Mesenchymal stem cell (in vitro differentiated cells and primary cell): ENCODE results near the gene ATP1A4.

ENCODE experiments used
- DNase-seq: peaks from one replicate; pipeline ENCODE4 v3.0.0-alpha.2; 2013
- H2AFZ ChIP-seq: one replicate; pipeline ENCODE4 v1.6.1; 2013; ENCODE audit warnings: low read depth, mild to moderate bottlenecking, control low read depth, inconsistent platforms, low read length, moderate library complexity
- H2AK5ac ChIP-seq: 2 replicates; pipeline ENCODE4 v1.6.1; 2013; ENCODE audit warnings: low read length, moderate library complexity, mild to moderate bottlenecking, inconsistent platforms; ENCODE audit not compliant: severe bottlenecking
- H2BK120ac ChIP-seq: one replicate; pipeline ENCODE4 v1.6.1; 2013; ENCODE audit warnings: low read depth, mild to moderate bottlenecking, inconsistent platforms, low read length, moderate library complexity
- H2BK12ac ChIP-seq, 2 experiments: one replicate each; pipeline ENCODE4 v1.6.1; 2013; ENCODE audit warnings: inconsistent platforms in 2 of 2, low read length in 2 of 2, mild to moderate bottlenecking in 2 of 2, moderate library complexity in 2 of 2, control low read depth in 1 of 2
- H2BK15ac ChIP-seq: one replicate; pipeline ENCODE4 v1.6.1; 2013; ENCODE audit warnings: mild to moderate bottlenecking, low read depth, inconsistent platforms; ENCODE audit not compliant: poor library complexity, severe bottlenecking
- H2BK5ac ChIP-seq: 2 replicates; pipeline ENCODE4 v1.6.1; 2013; ENCODE audit warnings: low read depth, mild to moderate bottlenecking, low read length, control low read depth, inconsistent platforms; ENCODE audit not compliant: poor library complexity, severe bottlenecking
- H3K14ac ChIP-seq, 2 experiments: one replicate each; pipeline ENCODE4 v1.6.1; 2013; ENCODE audit warnings: inconsistent platforms in 2 of 2, low read length in 2 of 2, control low read depth in 1 of 2, mild to moderate bottlenecking in 1 of 2, moderate library complexity in 1 of 2
- H3K18ac ChIP-seq, 2 experiments: one replicate each; pipeline ENCODE4 v1.6.1; 2013; ENCODE audit warnings: inconsistent platforms in 2 of 2, low read length in 2 of 2, control low read depth in 1 of 2, low read depth in 1 of 2, mild to moderate bottlenecking in 1 of 2
- H3K23ac ChIP-seq, 2 experiments: one replicate each; pipeline ENCODE4 v1.6.1; 2013; ENCODE audit warnings: inconsistent platforms in 2 of 2, low read length in 2 of 2, mild to moderate bottlenecking in 2 of 2, moderate library complexity in 2 of 2, control low read depth in 1 of 2
- H3K27ac ChIP-seq: 2 replicates; pipeline ENCODE4 v1.5.1; 2013; ENCODE audit warnings: mild to moderate bottlenecking, moderate library complexity, low read length, control low read depth, inconsistent platforms; ENCODE audit not compliant: poor library complexity, severe bottlenecking
- H3K27me3 ChIP-seq, 2 experiments: 2 replicates each; pipeline versions ENCODE4 v1.6.1 to v1.7.0; 2013; ENCODE audit warnings: low read length in 2 of 2, mild to moderate bottlenecking in 2 of 2, moderate library complexity in 2 of 2, control low read depth in 1 of 2, inconsistent platforms in 1 of 2; ENCODE audit not compliant: control insufficient read depth in 1 of 2, insufficient read depth in 1 of 2
- H3K36me3 ChIP-seq, 2 experiments: 2 replicates each; pipeline versions ENCODE4 v1.6.1 to v1.7.0; 2013; ENCODE audit warnings: low read length in 2 of 2, control low read depth in 1 of 2, inconsistent platforms in 1 of 2, low read depth in 1 of 2, mild to moderate bottlenecking in 1 of 2; ENCODE audit not compliant: insufficient read depth in 2 of 2, control insufficient read depth in 1 of 2
- H3K4ac ChIP-seq, 2 experiments: one replicate each; pipeline ENCODE4 v1.6.1; 2013; ENCODE audit warnings: inconsistent platforms in 2 of 2, low read length in 2 of 2, mild to moderate bottlenecking in 2 of 2, moderate library complexity in 2 of 2, control low read depth in 1 of 2, low read depth in 1 of 2
- H3K4me1 ChIP-seq: 2 replicates; pipeline ENCODE4 v1.6.1; 2013; ENCODE audit warnings: low read depth, low read length, control low read depth; ENCODE audit not compliant: control insufficient read depth, insufficient read depth
- H3K4me2 ChIP-seq: 2 replicates; pipeline ENCODE4 v1.6.1; 2013; ENCODE audit warnings: low read length, mild to moderate bottlenecking, inconsistent platforms; ENCODE audit not compliant: poor library complexity, severe bottlenecking
- H3K4me3 ChIP-seq, 2 experiments: 2 replicates each; pipeline versions ENCODE4 v1.5.1 to v1.7.0; 2013; ENCODE audit warnings: low read length in 2 of 2, mild to moderate bottlenecking in 2 of 2, control low read depth in 1 of 2, low read depth in 1 of 2; ENCODE audit not compliant: insufficient read depth in 1 of 2
- H3K79me1 ChIP-seq: replicated peaks from 2 replicates; pipeline ENCODE4 v1.6.1; 2013; ENCODE audit warnings: mild to moderate bottlenecking, control low read depth, low read length, inconsistent platforms; ENCODE audit not compliant: poor library complexity, severe bottlenecking
- H3K9ac ChIP-seq: 2 replicates; pipeline ENCODE4 v1.7.0; 2013; ENCODE audit warnings: mild to moderate bottlenecking, low read length, moderate library complexity
- H3K9me3 ChIP-seq: 2 replicates; pipeline ENCODE4 v1.7.0; 2013; ENCODE audit warnings: mild to moderate bottlenecking, low read length; ENCODE audit not compliant: control insufficient read depth
- H4K8ac ChIP-seq: one replicate; pipeline ENCODE4 v1.6.1; 2013; ENCODE audit warnings: inconsistent platforms, mild to moderate bottlenecking, low read length, moderate library complexity
- H4K91ac ChIP-seq: one replicate; pipeline ENCODE4 v1.6.1; 2013; ENCODE audit warnings: mild to moderate bottlenecking, low read length, inconsistent platforms
- WGBS: methylation state at CpG from one replicate; pipeline ENCODE4 v1.1.7; 2013; ENCODE audit warnings: mixed read lengths; 5-methylcytosine and 5-hydroxymethylcytosine counted together

ATP1A4 gene

GRCh38 chr1:160136121-160136925 lies 15.1 kb upstream of the ATP1A4 start:
- no peak overlapping the region for H3K4me3 ChIP-seq
- H3K23ac ChIP-seq = no peak overlapping the region
- H2BK5ac ChIP-seq = no peak overlapping the region
- H3K14ac ChIP-seq = no peak overlapping the region
- no peaks in the 10 kb centered on the region for H3K9me3 ChIP-seq
- H4K8ac ChIP-seq = no peak overlapping the region
- no peaks in the 10 kb centered on the region for H3K79me1 ChIP-seq
- no peak for DNase-seq
- peaks cover 51 to 53% of the 10 kb centered on the region in 2 experiments for H3K27me3 ChIP-seq
- H3K4me2 ChIP-seq = no peak overlapping the region
- H3K9ac ChIP-seq = no peak overlapping the region
- H3K4me1 ChIP-seq = no peaks in the 10 kb centered on the region
- H2BK15ac ChIP-seq = no peak overlapping the region
- no peak overlapping the region for H2BK12ac ChIP-seq
- H3K18ac ChIP-seq = no peak overlapping the region
- no peak overlapping the region for H3K27ac ChIP-seq
- no peak overlapping the region for H4K91ac ChIP-seq
- no peaks in the 10 kb centered on the region for H3K36me3 ChIP-seq
- no peak overlapping the region for H2AFZ ChIP-seq
- H2BK120ac ChIP-seq = no peak overlapping the region
- WGBS = 93% methylated on average over 22 of the region's 22 CpGs
- no peak overlapping the region for H2AK5ac ChIP-seq
- no peak overlapping the region for H3K4ac ChIP-seq

GRCh38 chr1:160136926-160137200 lies 14.5 kb upstream of the ATP1A4 start:
- H2BK5ac ChIP-seq = no peak overlapping the region
- no peak overlapping the region for H3K9ac ChIP-seq
- no peak overlapping the region for H3K4me3 ChIP-seq
- no peak overlapping the region for H2BK120ac ChIP-seq
- no peak overlapping the region for H3K23ac ChIP-seq
- DNase-seq = no peak
- H4K8ac ChIP-seq = no peak overlapping the region
- no peak overlapping the region for H3K14ac ChIP-seq
- 93% methylated on average over 5 of the region's 5 CpGs for WGBS
- no peaks in the 10 kb centered on the region for H3K9me3 ChIP-seq
- H3K4me2 ChIP-seq = no peak overlapping the region
- no peak overlapping the region for H2BK15ac ChIP-seq
- H3K36me3 ChIP-seq = no peaks in the 10 kb centered on the region
- H3K4ac ChIP-seq = no peak overlapping the region
- H3K18ac ChIP-seq = no peak overlapping the region
- no peak overlapping the region for H2AFZ ChIP-seq
- no peak overlapping the region for H3K27ac ChIP-seq
- H3K4me1 ChIP-seq = no peaks in the 10 kb centered on the region
- no peak overlapping the region for H4K91ac ChIP-seq
- H2AK5ac ChIP-seq = no peak overlapping the region
- no peak overlapping the region for H2BK12ac ChIP-seq
- H3K79me1 ChIP-seq = no peaks in the 10 kb centered on the region
- peaks cover 56 to 57% of the 10 kb centered on the region in 2 experiments for H3K27me3 ChIP-seq

DNA sequence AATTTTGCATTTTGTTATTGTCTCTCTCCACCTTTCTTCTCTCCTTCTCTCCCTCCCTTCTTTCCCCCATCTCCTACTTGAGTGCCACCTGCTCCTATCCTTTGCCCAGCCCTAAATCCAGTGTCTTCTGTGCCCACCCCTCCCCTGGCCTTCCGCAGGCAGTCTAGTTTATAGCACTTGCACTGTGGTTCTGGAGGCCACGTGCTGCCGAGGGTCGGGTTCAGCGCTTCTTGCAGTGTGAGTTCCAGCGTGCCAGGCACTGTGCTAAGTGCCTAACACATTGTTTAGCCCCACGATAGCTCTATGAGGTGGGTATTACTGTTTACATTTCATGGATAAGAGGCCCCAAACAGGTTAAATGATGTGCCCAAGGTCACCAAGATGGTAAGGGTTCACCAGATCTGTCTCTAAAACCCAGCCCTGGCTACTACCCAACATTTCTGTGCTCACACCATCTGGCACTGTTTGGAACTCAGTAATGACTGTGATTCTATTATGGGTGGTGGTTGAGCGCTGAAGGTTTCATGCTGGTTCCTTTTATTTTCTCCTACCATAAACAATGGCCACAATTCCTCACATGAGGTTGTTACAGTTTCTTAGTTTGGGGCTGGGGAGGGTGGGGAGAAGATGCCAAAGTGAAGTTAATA lies 14.1 kb upstream of the ATP1A4 start:
- no peak overlapping the region for H3K27ac ChIP-seq
- H2BK12ac ChIP-seq = no peak overlapping the region
- no peak overlapping the region for H2BK5ac ChIP-seq
- no peaks in the 10 kb centered on the region for H3K4me1 ChIP-seq
- no peak overlapping the region for H2AK5ac ChIP-seq
- H3K4ac ChIP-seq = no peak overlapping the region
- H3K14ac ChIP-seq = no peak overlapping the region
- H4K91ac ChIP-seq = no peak overlapping the region
- no peak overlapping the region for H2BK120ac ChIP-seq
- no peak overlapping the region for H3K18ac ChIP-seq
- no peak overlapping the region for H4K8ac ChIP-seq
- no peaks in the 10 kb centered on the region for H3K36me3 ChIP-seq
- H3K9ac ChIP-seq = no peak overlapping the region
- no peak overlapping the region for H2BK15ac ChIP-seq
- H3K9me3 ChIP-seq = no peaks in the 10 kb centered on the region
- H3K79me1 ChIP-seq = no peaks in the 10 kb centered on the region
- no peak overlapping the region for H2AFZ ChIP-seq
- no peak for DNase-seq
- no peak overlapping the region for H3K4me2 ChIP-seq
- WGBS = 87% methylated on average over 6 of the region's 8 CpGs
- H3K4me3 ChIP-seq = no peak overlapping the region
- peaks cover 53 to 54% of the 10 kb centered on the region in 2 experiments for H3K27me3 ChIP-seq
- no peak overlapping the region for H3K23ac ChIP-seq

DNA sequence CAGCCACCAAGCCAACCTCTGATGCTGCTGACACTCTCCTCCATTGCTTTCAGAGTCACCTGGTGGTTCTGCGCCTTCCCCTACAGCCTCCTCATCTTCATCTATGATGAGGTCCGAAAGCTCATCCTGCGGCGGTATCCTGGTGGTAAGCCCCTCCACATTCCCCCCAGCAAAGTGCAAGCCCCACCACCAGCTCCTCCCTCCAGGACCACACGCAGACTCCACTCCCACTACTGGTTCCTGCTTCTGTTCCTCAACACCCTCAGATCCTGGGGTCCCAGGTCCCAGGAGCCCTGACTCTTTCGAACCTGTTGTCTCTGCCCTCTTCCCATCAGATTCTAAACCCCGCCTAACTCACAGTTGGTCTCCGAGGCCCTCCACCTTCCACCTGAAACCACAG lies 11.6 kb upstream of the ATP1A4 start:
- H3K4me2 ChIP-seq = no peak overlapping the region
- H3K36me3 ChIP-seq = no peaks in the 10 kb centered on the region
- H3K4me3 ChIP-seq = no peak overlapping the region
- H2BK5ac ChIP-seq = no peak overlapping the region
- 94% methylated on average over 8 of the region's 8 CpGs for WGBS
- no peak overlapping the region for H2BK15ac ChIP-seq
- H2BK120ac ChIP-seq = no peak overlapping the region
- no peak for DNase-seq
- H3K9me3 ChIP-seq = no peaks in the 10 kb centered on the region
- H4K91ac ChIP-seq = no peak overlapping the region
- no peak overlapping the region for H3K9ac ChIP-seq
- no peaks in the 10 kb centered on the region for H3K79me1 ChIP-seq
- H3K18ac ChIP-seq = no peak overlapping the region
- no peak overlapping the region for H3K4ac ChIP-seq
- H2AFZ ChIP-seq = no peak overlapping the region
- H4K8ac ChIP-seq = no peak overlapping the region
- no peak overlapping the region for H2AK5ac ChIP-seq
- H2BK12ac ChIP-seq = no peak overlapping the region
- H3K27me3 ChIP-seq = peaks cover 33 to 34% of the 10 kb centered on the region in 2 experiments
- no peaks in the 10 kb centered on the region for H3K4me1 ChIP-seq
- H3K23ac ChIP-seq = no peak overlapping the region
- no peak overlapping the region for H3K14ac ChIP-seq
- no peak overlapping the region for H3K27ac ChIP-seq
